NCI-H446 treated with DMSO at 0.1 percent for 48 hours (cell line): ENCODE measurements around the gene OTOP2.
"Not testable (repeated sequence)": the region's sequence is repeated elsewhere in the genome, so short reads cannot be mapped to it uniquely, and the experiment has no call there.

ENCODE experiments used
- DNase-seq: peaks from one replicate; lab custom pipeline; 2025; lab: John Stamatoyannopoulos, UW

The OTOP2 gene

DNA sequence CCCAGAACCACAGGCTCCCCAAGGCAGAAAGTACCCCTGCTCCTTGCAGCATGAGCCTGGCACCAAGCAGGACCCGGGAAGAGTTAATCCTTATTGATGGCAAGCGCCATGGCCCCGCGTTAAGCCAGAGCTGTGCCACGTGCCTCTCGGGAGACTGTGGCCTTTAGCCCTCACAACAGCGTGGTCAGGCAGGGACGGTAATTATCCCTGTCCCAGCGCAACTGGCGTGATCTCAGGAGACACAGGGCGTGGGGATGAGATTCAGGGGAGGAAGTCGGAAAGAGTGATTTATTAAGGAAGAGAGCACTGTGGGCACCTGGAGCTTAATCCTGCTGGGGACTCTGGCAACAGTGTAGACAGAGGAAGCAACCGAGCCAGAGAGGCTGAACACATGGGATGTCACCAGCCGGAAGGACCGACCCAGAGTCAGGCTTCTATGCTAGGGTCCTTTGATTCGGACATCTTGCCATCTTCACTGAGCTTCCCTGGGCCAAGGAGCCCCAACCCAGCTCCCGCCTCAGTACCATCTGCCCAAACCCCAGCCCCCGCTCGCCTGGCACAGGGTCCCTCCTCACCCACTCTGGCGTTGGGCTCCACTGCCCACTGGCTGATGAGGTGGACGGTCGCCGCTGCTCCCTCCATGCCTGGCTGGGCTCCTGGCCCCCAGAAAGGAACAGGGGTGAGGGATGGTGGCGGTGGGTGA, 28.5 kb downstream of the OTOP2 start:
- DNase-seq = no peak

DNA sequence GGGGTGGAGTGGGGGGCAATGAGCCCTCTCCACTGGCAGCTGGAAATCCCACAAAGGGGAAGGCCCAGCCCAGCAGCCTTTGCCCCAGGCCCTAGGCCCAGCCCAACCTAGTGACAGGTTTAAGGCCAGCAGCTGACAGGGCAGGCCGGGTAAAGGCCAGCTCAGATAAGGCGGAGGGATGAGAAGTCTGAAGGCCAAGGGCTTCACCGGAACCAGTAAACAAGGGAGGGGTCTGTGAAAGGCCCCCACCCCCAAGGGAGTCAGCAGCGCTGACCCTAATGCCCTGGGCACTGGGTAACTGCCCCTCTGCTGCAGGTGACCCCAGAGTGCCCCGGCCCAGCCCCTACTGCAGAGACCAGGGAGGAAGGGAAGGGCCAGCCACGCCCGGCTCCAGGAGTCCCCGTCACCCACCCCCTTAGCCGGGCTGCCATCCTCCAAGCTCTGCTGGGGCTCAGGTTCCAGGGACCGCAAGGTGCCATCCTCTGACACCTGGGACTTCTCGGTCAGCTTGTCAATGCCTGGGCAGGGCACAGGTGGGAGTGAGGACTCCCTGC, 29.1 kb downstream of the OTOP2 start:
- DNase-seq = no peak

GRCh38 chr17:74954115-74954514, 30.0 kb downstream of the OTOP2 start:
- DNase-seq = no peak

DNA sequence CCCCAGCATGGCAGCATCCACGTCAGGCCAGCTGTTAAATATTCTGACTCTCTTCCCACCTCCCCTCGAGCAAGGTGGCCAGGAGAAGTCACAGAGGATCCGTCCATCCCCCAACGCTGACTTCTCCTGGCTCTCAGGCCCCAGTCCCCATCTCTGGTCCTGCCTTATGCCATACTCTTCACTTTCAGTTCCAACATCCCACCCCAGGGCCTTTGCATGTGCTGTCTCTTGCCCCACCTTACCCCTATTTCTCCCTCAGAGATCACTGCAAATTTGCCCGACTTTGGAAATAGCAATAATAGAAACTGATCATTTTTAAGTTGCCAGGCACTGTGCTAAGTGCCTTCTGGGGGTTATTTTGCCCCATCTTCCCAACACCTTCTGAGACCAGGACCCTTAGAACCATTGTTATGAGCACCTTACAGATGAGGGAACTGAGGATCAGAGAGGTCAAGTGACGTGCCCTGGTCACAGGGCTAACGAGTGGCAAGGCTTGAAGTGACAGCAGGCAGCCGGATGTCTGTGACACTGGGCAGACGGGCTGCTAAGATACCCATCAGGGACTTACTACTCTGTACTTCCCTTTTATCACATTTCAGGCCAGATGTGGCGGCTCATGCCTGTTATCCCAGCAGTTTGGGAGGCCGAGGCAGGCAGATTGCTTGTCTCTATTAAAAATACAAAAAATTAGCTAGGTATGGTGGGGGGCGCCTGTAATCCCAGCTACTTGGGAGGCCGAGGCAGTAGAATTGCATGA, 30.8 kb downstream of the OTOP2 start:
- no peak for DNase-seq

DNA sequence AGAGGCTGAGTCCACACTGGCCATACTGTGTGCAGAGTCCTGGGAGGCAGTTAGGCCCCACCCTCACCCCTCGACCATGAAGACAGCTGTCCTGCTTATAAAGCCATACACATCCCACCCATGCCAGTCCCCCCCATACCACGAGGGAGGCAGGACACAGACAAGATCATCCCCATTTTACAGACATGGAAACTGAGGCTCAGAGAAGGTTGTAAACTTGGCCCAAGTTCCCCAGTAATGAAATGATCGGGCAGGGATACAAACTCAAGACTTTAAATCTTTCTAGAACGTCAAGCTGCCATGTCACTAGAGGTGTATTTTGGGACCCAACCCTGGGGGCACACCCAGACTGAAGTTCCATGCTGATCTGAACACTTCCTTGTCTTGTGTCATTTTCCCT, 32.0 kb downstream of the OTOP2 start:
- DNase-seq = no peak

GRCh38 chr17:74957935-74958740, 34.1 kb downstream of the OTOP2 start:
- peak; percentile 12 for DNase-seq

DNA sequence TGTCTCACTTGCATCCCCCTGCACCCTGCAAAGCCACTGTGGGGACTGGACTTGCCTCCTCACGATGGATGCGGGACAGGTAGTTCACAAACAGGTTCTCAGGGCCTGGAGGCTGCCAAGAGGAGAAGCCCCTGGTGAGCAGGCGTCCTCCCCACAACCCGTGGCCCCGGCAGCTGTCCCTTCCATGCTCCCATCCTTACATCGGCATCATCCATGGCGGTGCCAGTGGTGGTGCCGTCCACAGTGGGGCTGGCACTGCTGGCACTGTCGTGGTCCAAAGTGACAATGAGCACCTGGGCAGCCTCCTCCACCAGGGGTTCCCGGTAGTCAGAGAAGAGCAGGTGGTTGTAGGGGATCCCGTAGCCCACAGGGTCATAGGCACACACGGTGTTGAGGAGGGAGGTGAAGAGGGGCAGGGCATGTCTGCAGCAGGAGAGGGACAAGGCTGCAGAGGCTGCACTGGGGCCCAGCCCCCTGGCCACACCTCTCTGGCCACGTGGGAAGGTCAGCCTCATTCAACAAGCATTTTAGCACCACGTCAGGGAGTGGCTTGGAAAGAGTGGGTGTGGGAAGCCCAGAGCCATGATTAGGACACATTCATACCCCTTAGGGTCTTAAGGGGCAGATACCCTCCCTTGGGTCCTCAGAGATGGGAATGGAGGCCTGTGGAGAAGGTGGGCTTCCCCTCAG, 35.9 kb downstream of the OTOP2 start:
- DNase-seq = no peak

GRCh38 chr17:74960570-74961342, 36.7 kb downstream of the OTOP2 start:
- DNase-seq = no peak

GRCh38 chr17:74961657-74962350, 37.7 kb downstream of the OTOP2 start:
- peak; percentile 47 for DNase-seq

GRCh38 chr17:74962622-74963394, 38.7 kb downstream of the OTOP2 start:
- DNase-seq = no peak

GRCh38 chr17:74963656-74964055, 39.6 kb downstream of the OTOP2 start:
- DNase-seq = no peak

- DNase-seq = no peak
Measured at GRCh38 chr17:74964246-74964761, 40.2 kb downstream of the OTOP2 start.

- no peak for DNase-seq
Measured at GRCh38 chr17:74964988-74965622, 41.0 kb downstream of the OTOP2 start.

GRCh38 chr17:74968361-74968780, 44.3 kb downstream of the OTOP2 start:
- no peak for DNase-seq

- DNase-seq = not testable (repeated sequence)
Measured at GRCh38 chr17:74969501-74969900, 45.4 kb downstream of the OTOP2 start.

DNA sequence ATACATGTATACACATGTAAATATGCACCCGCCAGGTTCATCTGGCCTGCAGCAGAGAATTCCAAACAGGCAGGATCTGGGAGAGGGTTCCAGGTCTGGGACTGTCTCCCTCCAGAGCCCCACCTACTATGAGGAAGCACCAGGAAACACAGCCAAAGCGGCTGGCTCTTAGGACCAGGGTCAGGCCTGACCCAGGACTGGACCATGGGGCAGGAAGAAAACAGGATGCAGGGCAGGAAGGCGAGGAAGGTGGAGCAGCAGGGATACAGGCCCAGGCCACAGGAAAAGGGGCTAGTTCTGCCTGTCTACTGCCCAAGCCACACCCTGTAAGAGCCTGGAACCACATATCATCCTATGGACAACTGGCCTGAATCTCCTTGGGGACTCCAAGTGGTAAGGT, 46.3 kb downstream of the OTOP2 start:
- DNase-seq = no peak

DNA sequence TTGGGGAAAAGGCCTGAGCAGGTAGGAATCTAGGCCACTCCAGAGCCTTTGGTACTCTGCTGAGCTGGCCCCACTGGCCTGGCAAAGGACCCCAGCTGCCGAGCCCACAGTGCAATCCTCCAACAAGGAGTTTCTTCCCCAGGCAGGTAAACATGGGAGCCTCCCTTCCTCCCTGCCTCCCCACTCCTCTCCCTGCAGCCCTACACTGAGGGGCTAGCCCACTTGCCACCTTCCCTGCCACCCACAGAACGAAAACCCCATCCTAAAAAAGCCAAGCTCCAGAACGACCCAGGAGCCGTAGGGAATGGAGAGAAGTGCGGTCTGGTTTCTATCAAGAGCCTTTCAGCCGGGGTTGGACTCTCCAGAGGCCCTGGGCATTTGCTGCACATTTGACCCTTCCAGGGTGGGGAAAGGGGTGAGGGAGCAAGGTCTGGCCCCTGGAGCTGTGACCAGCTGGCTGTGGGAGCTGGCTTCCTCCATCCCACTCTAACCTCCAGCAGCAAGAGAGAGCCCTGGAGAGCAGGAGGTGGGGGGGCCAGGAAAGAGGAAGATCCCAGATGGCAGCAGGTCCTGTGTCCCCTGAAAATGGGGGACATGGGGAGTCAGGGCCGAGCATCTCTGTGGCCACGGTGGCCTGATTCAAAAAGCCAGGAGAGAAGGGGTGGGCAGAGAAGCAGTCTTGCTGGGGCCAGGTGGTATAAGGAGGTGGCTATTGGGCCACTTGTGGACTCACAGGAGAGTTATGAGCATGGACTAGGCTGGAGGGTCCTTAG, 47.2 kb downstream of the OTOP2 start:
- DNase-seq = no peak

GRCh38 chr17:74971842-74972106, 47.7 kb downstream of the OTOP2 start:
- DNase-seq = no peak
